AML-193 (cell line): ENCODE data around the gene CDKN2B-AS1.
A peak's percentile ranks its signal among the peaks of the same experiment; 100 is the strongest.
"Not testable (repeated sequence)": the region's sequence is repeated elsewhere in the genome, so short reads cannot be mapped to it uniquely, and the experiment has no call there.

Experiments used
- DNase-seq, 2 experiments: peaks; one replicate each; lab custom pipeline; 2025; lab: John Stamatoyannopoulos, UW

CDKN2B-AS1 gene

DNA sequence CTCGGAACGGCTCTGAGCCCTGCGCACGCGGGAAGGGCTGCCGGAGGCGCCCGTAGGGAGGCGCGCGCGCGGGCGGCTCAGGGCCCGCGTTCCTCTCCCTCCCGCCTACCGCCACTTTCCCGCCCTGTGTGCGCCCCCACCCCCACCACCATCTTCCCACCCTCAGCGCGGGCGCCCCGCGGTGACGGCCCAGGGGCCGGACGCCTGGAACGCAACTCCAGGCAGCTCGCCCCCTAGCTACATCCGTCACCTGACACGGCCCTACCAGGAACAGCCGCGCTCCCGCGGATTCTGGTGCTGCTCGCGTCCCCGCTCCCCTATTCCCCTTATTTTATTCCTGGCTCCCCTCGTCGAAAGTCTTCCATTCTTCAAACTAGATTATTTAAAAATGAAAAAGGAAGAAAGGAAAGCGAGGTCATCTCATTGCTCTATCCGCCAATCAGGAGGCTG is at the start of gene CDKN2B-AS1:
TSS of gene CDKN2B-AS1 (plus strand) at position 236 of the 450 bp plus-strand sequence.
- peak; percentile 72 to 76 for DNase-seq

GRCh38 chr9:21945606-21946005 is 49.0 kb upstream of the CDKN2B-AS1 start:
- no peak for DNase-seq

GRCh38 chr9:21958833-21959232 is 35.8 kb upstream of the CDKN2B-AS1 start:
- DNase-seq, result no peak

- not testable (repeated sequence) for DNase-seq
These were observed 35.3 kb upstream of the CDKN2B-AS1 start for GRCh38 chr9:21959268-21959667.

- peak in 1 of 2 experiments; percentile 12 for DNase-seq
These were observed 33.0 kb upstream of the CDKN2B-AS1 start for GRCh38 chr9:21961569-21961968.

DNA sequence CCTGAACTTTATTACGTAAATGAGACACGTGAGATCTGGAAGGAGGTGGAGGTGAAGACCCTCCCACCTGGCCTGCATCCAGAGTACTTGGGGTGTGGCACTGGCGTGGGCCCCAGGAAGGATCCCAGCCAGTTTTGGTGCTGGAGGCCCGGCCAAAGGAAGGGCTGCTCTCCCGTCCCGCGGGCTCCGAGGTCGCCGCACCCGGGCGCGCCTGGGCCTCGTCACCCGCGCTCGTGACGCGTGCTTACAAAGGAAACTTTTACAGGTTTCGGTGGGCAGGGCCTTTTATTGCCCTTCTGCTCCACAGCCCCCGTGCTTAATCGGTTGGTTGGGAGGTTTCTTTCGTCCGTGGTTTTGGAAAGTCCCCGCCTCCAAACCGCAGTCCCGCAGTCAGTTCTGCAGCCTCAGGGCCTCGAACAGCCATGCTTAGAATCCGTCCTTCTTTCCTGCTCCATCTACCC is 29.6 kb upstream of the CDKN2B-AS1 start:
- no peak for DNase-seq

GRCh38 chr9:21965401-21965951 is 29.1 kb upstream of the CDKN2B-AS1 start:
- no peak for DNase-seq

- no peak for DNase-seq
These were observed 28.3 kb upstream of the CDKN2B-AS1 start for GRCh38 chr9:21966140-21966851.

GRCh38 chr9:21967169-21967568 is 27.4 kb upstream of the CDKN2B-AS1 start:
- no peak for DNase-seq

GRCh38 chr9:21967702-21968101 is 26.9 kb upstream of the CDKN2B-AS1 start:
- no peak for DNase-seq

GRCh38 chr9:21968331-21969010 is 26.1 kb upstream of the CDKN2B-AS1 start:
- DNase-seq, result no peak

DNA sequence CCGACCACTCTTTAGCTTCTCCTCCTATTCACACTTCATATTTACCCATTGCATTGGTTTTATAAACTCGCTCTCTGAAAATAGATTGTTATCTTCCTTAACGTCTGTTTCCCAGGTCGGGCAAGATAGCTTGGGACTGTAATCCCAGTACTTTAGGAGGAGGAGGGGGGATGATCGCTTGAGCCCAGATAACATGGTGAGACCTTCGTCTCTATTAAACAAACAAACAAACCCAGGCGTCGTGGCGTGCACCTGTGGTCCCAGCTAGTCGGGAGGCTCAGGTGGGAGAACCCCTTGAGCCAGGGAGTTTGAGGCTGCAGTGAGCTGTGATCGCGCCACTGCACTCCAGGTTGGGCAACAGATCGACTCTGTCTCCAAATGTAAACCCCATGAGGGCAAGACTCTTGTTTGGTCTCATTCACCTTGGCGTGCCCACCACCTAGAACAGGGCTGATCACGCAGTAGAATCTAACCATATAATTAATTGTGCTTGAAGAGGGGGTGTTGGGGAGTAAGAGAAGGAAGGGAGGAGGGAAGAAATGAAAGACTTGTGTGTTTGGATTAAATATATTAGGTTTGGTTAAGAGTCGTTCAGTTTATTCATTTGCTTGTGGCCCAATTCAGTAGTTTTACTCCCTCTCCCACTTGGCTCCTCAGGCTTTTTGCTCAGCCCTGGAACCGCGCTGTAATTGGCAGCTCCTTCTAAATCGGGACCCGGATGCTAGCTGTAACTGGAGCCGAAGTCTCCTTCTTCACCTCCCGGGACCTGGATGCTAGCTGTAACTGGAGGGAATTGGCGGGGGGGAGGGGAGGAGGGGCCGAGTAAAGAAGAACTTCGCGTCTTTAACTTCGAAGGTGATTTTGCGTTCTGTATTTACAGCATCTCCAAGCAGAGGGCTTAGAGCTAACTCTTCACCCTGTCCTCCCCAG is 25.3 kb upstream of the CDKN2B-AS1 start:
- no peak for DNase-seq

DNA sequence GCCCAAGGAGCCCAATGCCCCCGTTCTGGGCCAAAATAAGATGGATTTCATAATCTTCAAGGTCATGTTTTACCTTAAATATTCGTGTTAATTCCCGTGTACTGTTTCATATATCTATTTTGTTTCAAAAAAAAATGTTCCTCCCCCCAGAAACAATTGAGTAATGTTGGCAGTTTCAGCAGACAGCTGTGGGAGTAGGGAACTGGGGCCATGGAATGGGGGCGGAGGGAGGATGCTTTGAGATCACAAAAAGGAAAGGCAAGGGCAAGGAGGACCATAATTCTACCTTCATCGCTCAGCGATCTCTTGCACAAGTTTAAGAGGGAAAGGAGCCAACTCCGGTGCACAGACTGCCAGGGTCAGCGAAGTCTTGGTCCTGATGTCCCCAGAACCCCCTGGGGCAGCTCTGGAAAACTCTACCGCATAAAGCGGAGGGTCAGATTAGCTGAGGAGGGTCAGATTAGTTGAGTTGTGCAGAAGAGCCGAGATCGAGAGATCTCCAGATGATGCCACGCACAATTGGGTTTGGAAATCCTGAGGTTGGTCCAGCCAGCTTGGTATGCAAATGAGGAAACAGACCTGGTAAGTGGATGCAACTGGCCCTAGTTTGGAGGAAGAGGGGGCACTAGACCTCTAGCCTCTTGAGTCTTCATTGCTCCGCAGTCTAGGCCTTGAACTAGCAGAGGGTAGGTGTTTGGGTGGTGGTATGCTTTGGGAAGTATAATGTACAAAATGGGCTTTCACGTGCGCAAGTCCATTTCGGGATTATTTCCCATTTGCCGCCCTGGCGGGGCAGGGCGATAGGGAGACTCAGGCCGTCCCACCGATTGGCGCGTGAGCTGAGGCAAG is 24.4 kb upstream of the CDKN2B-AS1 start:
- DNase-seq, result no peak

- no peak for DNase-seq
These were observed 23.6 kb upstream of the CDKN2B-AS1 start for GRCh38 chr9:21970800-21971640.

GRCh38 chr9:21972361-21972760 is 22.2 kb upstream of the CDKN2B-AS1 start:
- no peak for DNase-seq

- DNase-seq, result no peak
These were observed 20.3 kb upstream of the CDKN2B-AS1 start for GRCh38 chr9:21974343-21974721.

- no peak for DNase-seq
These were observed 19.7 kb upstream of the CDKN2B-AS1 start for GRCh38 chr9:21974722-21975409.

DNA sequence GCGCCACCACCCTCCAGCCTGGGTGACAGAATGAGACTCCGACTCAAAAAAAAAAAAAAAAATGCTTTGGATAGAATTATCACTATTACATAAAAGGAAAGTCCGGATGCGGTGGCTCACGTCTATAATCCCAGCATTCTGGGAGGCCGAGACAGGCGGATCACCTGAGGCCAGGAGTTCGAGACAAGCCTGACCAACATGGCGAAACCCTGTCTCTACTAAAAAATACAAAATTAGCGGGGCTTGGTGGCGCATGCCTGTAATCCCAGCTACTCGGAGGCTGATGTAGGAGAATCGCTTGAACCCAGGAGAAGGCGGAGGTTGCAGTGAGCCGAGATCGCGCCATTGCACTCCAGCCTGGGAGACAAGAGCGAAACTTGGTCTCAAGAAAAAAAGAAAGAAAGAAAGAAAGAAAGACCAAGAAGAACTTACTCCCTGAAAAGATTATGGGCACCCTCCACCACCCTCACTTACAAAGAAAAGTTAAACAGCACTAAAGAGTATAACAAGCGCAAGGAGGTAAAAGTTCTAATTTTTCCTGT is 18.2 kb upstream of the CDKN2B-AS1 start:
- DNase-seq, result no peak

GRCh38 chr9:21982391-21982790 is 12.2 kb upstream of the CDKN2B-AS1 start:
- no peak for DNase-seq
